ENCODE data around the gene GCN1. TPM values are rescaled to one million over a fixed set of nuclear protein-coding genes. Genes with fewer than 3 reads are reported as not detected.

The GCN1 gene
- total and polyA plus RNA-seq, 2 of the 8 experiments (the other 6 are each of a cell fraction or from before 2014, with no cell fraction given), result 61.4 to 133 TPM

- TF ChIP-seq CHD7 (IDR thresholded peaks at IDR 0.05; ENCODE audit: insufficient replicate concordance, low read length) (no peak), BRCA1 (IDR thresholded peaks at IDR 0.05; ENCODE audit: low read depth, low read length) (no peak), SRF (IDR thresholded peaks at IDR 0.05; ENCODE audit: low read depth, low read length) (no peak), KDM5A (IDR thresholded peaks at IDR 0.05; ENCODE audit: low read length) (no peak), NANOG (IDR thresholded peaks at IDR 0.05; ENCODE audit: insufficient read depth, low read depth, low read length, poor library complexity, severe bottlenecking) (no peak), CBX5 (IDR thresholded peaks at IDR 0.05; ENCODE audit: low read depth, low read length) (no peak), SIX5 (IDR thresholded peaks at IDR 0.05; ENCODE audit: low read depth, low read length) (no peak), TEAD4 (IDR thresholded peaks at IDR 0.05; ENCODE audit: low read depth, low read length) (no peak), TBP (IDR thresholded peaks at IDR 0.05; ENCODE audit: low read depth, low read length) (no peak), EZH2 (IDR thresholded peaks at IDR 0.05; ENCODE audit: low read depth, low read length, severe bottlenecking) (no peak)
Measured at GRCh38 chr12:120121343-120121742, 73.2 kb downstream of the GCN1 start (continued).

Data from H1 (cell line).